ENCODE data around the gene HPX. TPM values are rescaled to one million over a fixed set of nuclear protein-coding genes. Genes with fewer than 3 reads are reported as not detected.
A peak's percentile ranks its signal among the peaks of the same experiment; 100 is the strongest.

The HPX gene
- 5,455 TPM for total RNA-seq

- ATAC-seq: peak; percentile 68
- DNase-seq (ENCODE audit: low spot score): peak; percentile 93
Observed at GRCh38 chr11:6440906-6441358, at the start of gene HPX. HPX (minus strand) TSS chr11:6440987; CDS start chr11:6440963, 24 bp downstream.

GRCh38 chr11:6489306-6489705, 48.5 kb upstream of the HPX start:
- DNase-seq (ENCODE audit: low spot score): no peak
- ATAC-seq: peak; percentile 88

- DNase-seq (ENCODE audit: low spot score) (no peak), ATAC-seq (peak; percentile 89)
Observed at GRCh38 chr11:6488821-6489220, 48.0 kb upstream of the HPX start.

- no peak for DNase-seq (ENCODE audit: low spot score)
- no peak for ATAC-seq
Observed at GRCh38 chr11:6488342-6488741, 47.6 kb upstream of the HPX start.

- ATAC-seq: no peak
Observed at GRCh38 chr11:6486938-6487337, 46.2 kb upstream of the HPX start.

GRCh38 chr11:6486256-6486655, 45.5 kb upstream of the HPX start:
- DNase-seq (ENCODE audit: low spot score): no peak
- no peak for ATAC-seq

More at GRCh38 chr11:6486938-6487337, 46.2 kb upstream of the HPX start:
- DNase-seq (ENCODE audit: low spot score): no peak

- DNase-seq (ENCODE audit: low spot score) (no peak), ATAC-seq (no peak)
Observed at GRCh38 chr11:6485661-6486060, 44.9 kb upstream of the HPX start.

- ATAC-seq (no peak), DNase-seq (ENCODE audit: low spot score) (no peak)
Observed at GRCh38 chr11:6483015-6483414, 42.2 kb upstream of the HPX start.

- DNase-seq (ENCODE audit: low spot score) (no peak), ATAC-seq (no peak)
Observed at GRCh38 chr11:6482441-6482840, 41.7 kb upstream of the HPX start.

GRCh38 chr11:6481924-6482275, 41.1 kb upstream of the HPX start:
- no peak for ATAC-seq

GRCh38 chr11:6481012-6481923, 40.5 kb upstream of the HPX start, which contains the start of the genes ARFIP2 and TIMM10B:
ARFIP2 (minus strand) TSS chr11:6481331; CDS start chr11:6480421, 910 bp downstream.
TIMM10B (plus strand) TSS chr11:6481501; CDS start chr11:6481517, 16 bp downstream.
- DNase-seq (ENCODE audit: low spot score) (peak; percentile 99), ATAC-seq (peak; percentile 98)

More at GRCh38 chr11:6481924-6482275, 41.1 kb upstream of the HPX start:
- DNase-seq (ENCODE audit: low spot score): no peak

- ATAC-seq: no peak
- DNase-seq (ENCODE audit: low spot score): no peak
Observed at GRCh38 chr11:6480299-6480914, 39.6 kb upstream of the HPX start.

GRCh38 chr11:6476571-6476970, 35.8 kb upstream of the HPX start:
- no peak for ATAC-seq

GRCh38 chr11:6475936-6476335, 35.1 kb upstream of the HPX start:
- DNase-seq (ENCODE audit: low spot score): no peak
- ATAC-seq: no peak

More at GRCh38 chr11:6476571-6476970, 35.8 kb upstream of the HPX start:
- no peak for DNase-seq (ENCODE audit: low spot score)

- DNase-seq (ENCODE audit: low spot score) (no peak), ATAC-seq (no peak)
Observed at GRCh38 chr11:6474806-6475500, 34.2 kb upstream of the HPX start.

GRCh38 chr11:6474413-6474792, 33.6 kb upstream of the HPX start:
- no peak for ATAC-seq
- DNase-seq (ENCODE audit: low spot score): no peak

GRCh38 chr11:6473451-6474412, 32.9 kb upstream of the HPX start, which contains the start of gene TRIM3:
TRIM3 (minus strand) TSS chr11:6473941; CDS start chr11:6465695, 8,246 bp downstream.
- DNase-seq (ENCODE audit: low spot score) (peak; percentile 94), ATAC-seq (peak; percentile 93)

- no peak for DNase-seq (ENCODE audit: low spot score)
- no peak for ATAC-seq
Observed at GRCh38 chr11:6472934-6473333, 32.1 kb upstream of the HPX start.

GRCh38 chr11:6469599-6469998, 28.8 kb upstream of the HPX start:
- no peak for DNase-seq (ENCODE audit: low spot score)
- no peak for ATAC-seq
